Small intestine (tissue), 7 donors: ENCODE results near the gene PUS10. TPM values are rescaled to one million over a fixed set of nuclear protein-coding genes. Genes with fewer than 3 reads are reported as not detected.
"Not testable (repeated sequence)": the region's sequence is repeated elsewhere in the genome, so short reads cannot be mapped to it uniquely, and the experiment has no call there.

Experiments used
- DNase-seq, 2 donors: peaks; one replicate each; pipeline versions ENCODE4 v3.0.0 to v3.0.0-alpha.2; 2013
- FAIRE-seq: peaks from 2 replicates; lab custom pipeline; 2012; peaks lifted over from hg19 to GRCh38; lab: Jason Lieb, UNC
- H3K27ac ChIP-seq, 3 donors: one replicate each; pipeline ENCODE4 v1.5.1; 2013; ENCODE audit warnings: low read length in 2 of 3, mild to moderate bottlenecking in 2 of 3, control low read depth in 1 of 3, inconsistent platforms in 1 of 3, low read depth in 1 of 3, moderate library complexity in 1 of 3
- H3K27me3 ChIP-seq, 3 donors: one replicate each; pipeline ENCODE4 v1.6.1; 2013; ENCODE audit warnings: low read length in 3 of 3, inconsistent platforms in 1 of 3; ENCODE audit not compliant: control insufficient read depth in 3 of 3, insufficient read depth in 3 of 3
- H3K36me3 ChIP-seq, 3 donors: one replicate each; pipeline ENCODE4 v1.6.1; 2013; ENCODE audit warnings: low read length in 3 of 3, inconsistent platforms in 1 of 3, low read depth in 1 of 3, mild to moderate bottlenecking in 1 of 3, moderate library complexity in 1 of 3; ENCODE audit not compliant: control insufficient read depth in 3 of 3, insufficient read depth in 2 of 3
- H3K4me1 ChIP-seq, 3 donors: one replicate each; pipeline ENCODE4 v1.6.1; 2013; ENCODE audit warnings: low read length in 2 of 3, inconsistent platforms in 1 of 3, low read depth in 1 of 3, mild to moderate bottlenecking in 1 of 3, moderate library complexity in 1 of 3; ENCODE audit not compliant: control insufficient read depth in 3 of 3, insufficient read depth in 2 of 3
- H3K4me3 ChIP-seq, 3 donors: one replicate each; pipeline ENCODE4 v1.5.1; 2013; ENCODE audit warnings: low read length in 3 of 3, control low read depth in 1 of 3, inconsistent platforms in 1 of 3, low read depth in 1 of 3, mild to moderate bottlenecking in 1 of 3, moderate library complexity in 1 of 3
- H3K9me3 ChIP-seq, 2 donors: one replicate each; pipeline ENCODE4 v1.6.1; 2013; ENCODE audit warnings: low read depth in 1 of 2, low read length in 1 of 2; ENCODE audit not compliant: control insufficient read depth in 2 of 2, insufficient read depth in 1 of 2
- WGBS, 3 donors: extraction: QIAGEN DNeasy Blood & Tissue Kit; methylation state at CpG; one replicate each; pipeline ENCODE4 v1.1.7; 2013; 5-methylcytosine and 5-hydroxymethylcytosine counted together
- polyA plus RNA-seq, 4 donors: library from polyadenylated mRNA; stranded (reverse) in 3 of 4; unstranded in 1 of 4; fragments of 200-250 nt in 3 of 4; fragments of 120-200 nt in 1 of 4; gene quantifications; one replicate each; pipeline versions ENCODE4 v1.2.1 to v1.2.3, GENCODE V29; 2013
- donor health status: healthy with polysubstance abuse.
- donor health status: control.
- donor health status: control.
- donor health status: Bipolar disorder and iron deficiency.
- donor health status: healthy.

PUS10 gene
- polyA plus RNA-seq, 4 donors, result 4.6 to 16.7 (median 9.3) TPM

- Histone ChIP-seq H3K27ac (no peak overlapping the region), H3K4me1 (no peaks in the 10 kb centered on the region), H3K27me3 (no peaks in the 10 kb centered on the region), H3K4me3 (no peak overlapping the region), H3K36me3 (peaks cover 3 to 19% (median 6%) of the 10 kb centered on the region in 3 donors), H3K9me3 (no peaks in the 10 kb centered on the region)
- 71 to 81% (median 72%) methylated on average over 4 of the region's 4 CpGs for WGBS, 3 donors
- no peak for DNase-seq
- no peak for FAIRE-seq
Observed at GRCh38 chr2:61044636-61045035, 26.6 kb upstream of the PUS10 start.

GRCh38 chr2:61042807-61043206, 24.8 kb upstream of the PUS10 start:
- Histone ChIP-seq H3K4me1 (no peaks in the 10 kb centered on the region), H3K27ac (no peak overlapping the region), H3K9me3 (no peaks in the 10 kb centered on the region), H3K27me3 (no peaks in the 10 kb centered on the region), H3K4me3 (no peak overlapping the region), H3K36me3 (peaks cover 2 to 12% (median 3%) of the 10 kb centered on the region in 3 donors)
- FAIRE-seq (no peak), DNase-seq (no peak)
- WGBS, 3 donors, result 76 to 90% (median 85%) methylated on average over 3 of the region's 3 CpGs

- H3K27me3 ChIP-seq, FAIRE-seq, H3K27ac ChIP-seq, DNase-seq, H3K4me3 ChIP-seq, H3K4me1 ChIP-seq: not testable (repeated sequence)
- peaks cover 1 to 23% of the 10 kb centered on the region in 2 donors for H3K9me3 ChIP-seq
- WGBS, 3 donors, result 96 to 100% (median 98%) methylated on average over 2 of the region's 2 CpGs
- H3K36me3 ChIP-seq, result peaks cover 3 to 24% (median 10%) of the 10 kb centered on the region in 3 donors
Observed at GRCh38 chr2:61036643-61037042, 18.6 kb upstream of the PUS10 start.

- H3K27ac ChIP-seq, DNase-seq, H3K4me3 ChIP-seq, H3K4me1 ChIP-seq, H3K27me3 ChIP-seq, FAIRE-seq: not testable (repeated sequence)
- WGBS, 3 donors, result 94 to 97% (median 97%) methylated on average over 9 of the region's 9 CpGs
- peaks cover 1 to 23% of the 10 kb centered on the region in 2 donors for H3K9me3 ChIP-seq
- peaks cover 6 to 31% (median 19%) of the 10 kb centered on the region in 3 donors for H3K36me3 ChIP-seq
Observed at GRCh38 chr2:61034592-61034991, 16.5 kb upstream of the PUS10 start.

GRCh38 chr2:61029533-61029932, 11.5 kb upstream of the PUS10 start:
- WGBS, 3 donors, result 95 to 98% (median 97%) methylated on average over 3 of the region's 3 CpGs
- no peaks in the 10 kb centered on the region for H3K27me3 ChIP-seq
- FAIRE-seq (no peak), DNase-seq (no peak)
- peaks cover 1 to 11% of the 10 kb centered on the region in 2 donors for H3K9me3 ChIP-seq
- no peak overlapping the region for H3K27ac ChIP-seq
- no peak overlapping the region for H3K4me3 ChIP-seq
- H3K36me3 ChIP-seq, result peaks cover 6 to 38% (median 23%) of the 10 kb centered on the region in 3 donors
- H3K4me1 ChIP-seq, result no peaks in the 10 kb centered on the region

- Histone ChIP-seq H3K4me3 (no peak overlapping the region), H3K27me3 (no peaks in the 10 kb centered on the region), H3K36me3 (peaks cover 0 to 42% (median 9%) of the 10 kb centered on the region in 3 donors), H3K9me3 (peaks cover 0 to 16% of the 10 kb centered on the region in 2 donors), H3K27ac (no peak overlapping the region), H3K4me1 (peaks cover 0 to 3% (median 0%) of the 10 kb centered on the region in 3 donors)
- 84 to 96% (median 87%) methylated on average over 4 of the region's 4 CpGs for WGBS, 3 donors
- no peak for DNase-seq
- FAIRE-seq, result no peak
Observed at GRCh38 chr2:61023670-61024069, 5.6 kb upstream of the PUS10 start.

- no peaks in the 10 kb centered on the region for H3K27me3 ChIP-seq
- H3K36me3 ChIP-seq, result peaks cover 0 to 32% (median 4%) of the 10 kb centered on the region in 3 donors
- H3K4me3 ChIP-seq, result no peak overlapping the region
- no peak for DNase-seq
- 83 to 93% (median 85%) methylated on average over 6 of the region's 6 CpGs for WGBS, 3 donors
- H3K9me3 ChIP-seq, result peaks cover 0 to 16% of the 10 kb centered on the region in 2 donors
- no peak for FAIRE-seq
- H3K4me1 ChIP-seq, result peaks cover 0 to 3% (median 0%) of the 10 kb centered on the region in 3 donors
- H3K27ac ChIP-seq, result no peak overlapping the region
Observed at GRCh38 chr2:61021228-61021660, 3.2 kb upstream of the PUS10 start.

- Histone ChIP-seq H3K4me1 (peaks cover 0 to 3% (median 0%) of the 10 kb centered on the region in 3 donors), H3K4me3 (peak overlapping the region in 2 of 3 donors; percentile 85 to 96), H3K9me3 (peaks cover 0 to 16% of the 10 kb centered on the region in 2 donors), H3K27ac (peak overlapping the region in 2 of 3 donors; percentile 95 to 97), H3K36me3 (peaks cover 0 to 25% (median 4%) of the 10 kb centered on the region in 3 donors), H3K27me3 (no peaks in the 10 kb centered on the region)
- FAIRE-seq (no peak), DNase-seq (no peak)
- 10 to 21% (median 13%) methylated on average over 6 of the region's 6 CpGs for WGBS, 3 donors
Observed at GRCh38 chr2:61018798-61019197, 743 bp upstream of the PUS10 start.
